Endodermal cell (in vitro differentiated cells): Measurements from ENCODE around the gene RCOR3. TPM values are rescaled to one million over a fixed set of nuclear protein-coding genes. Genes with fewer than 3 reads are reported as not detected.

Source experiments
- DNase-seq: peaks from one replicate; pipeline ENCODE4 v3.0.0-alpha.2; 2017
- H3K27ac ChIP-seq: 2 replicates; pipeline ENCODE4 v1.5.1; 2013; ENCODE audit warnings: mild to moderate bottlenecking, low read depth, low read length, moderate library complexity
- H3K27me3 ChIP-seq: 2 replicates; pipeline ENCODE4 v1.6.1; 2013; ENCODE audit warnings: mild to moderate bottlenecking, low read length, moderate library complexity; ENCODE audit not compliant: insufficient read depth, control insufficient read depth, poor library complexity, severe bottlenecking
- H3K36me3 ChIP-seq: 2 replicates; pipeline ENCODE4 v1.7.0; 2013; ENCODE audit warnings: mild to moderate bottlenecking, low read length, moderate library complexity; ENCODE audit not compliant: control insufficient read depth, insufficient read depth
- H3K4me1 ChIP-seq: one replicate; pipeline ENCODE4 v1.7.0; 2013; ENCODE audit warnings: low read length; ENCODE audit not compliant: control insufficient read depth, insufficient read depth
- H3K4me3 ChIP-seq: 2 replicates; pipeline ENCODE4 v1.5.1; 2013; ENCODE audit warnings: mild to moderate bottlenecking, low read length, moderate library complexity
- H3K9ac ChIP-seq: 2 replicates; pipeline ENCODE4 v1.6.1; 2013; ENCODE audit warnings: mild to moderate bottlenecking, low read length, moderate library complexity; ENCODE audit not compliant: poor library complexity, severe bottlenecking; ENCODE audit errors: extremely low read depth
- H3K9me3 ChIP-seq: 2 replicates; pipeline ENCODE4 v1.6.1; 2013; ENCODE audit warnings: mild to moderate bottlenecking, low read length, moderate library complexity; ENCODE audit not compliant: control insufficient read depth
- H3K27ac Mint-ChIP-seq: 2 replicates; pipeline ENCODE4 v1.8.0; 2020; ENCODE audit warnings: mixed read lengths
- H3K27me3 Mint-ChIP-seq: 2 replicates; pipeline ENCODE4 v1.8.0; 2021; ENCODE audit warnings: mild to moderate bottlenecking, mixed read lengths; ENCODE audit not compliant: insufficient read depth
- H3K36me3 Mint-ChIP-seq: 2 replicates; pipeline ENCODE4 v1.8.0; 2020; ENCODE audit warnings: low read depth, mixed read lengths
- H3K4me1 Mint-ChIP-seq: 2 replicates; pipeline ENCODE4 v1.8.0; 2020; ENCODE audit warnings: mixed read lengths
- H3K4me3 Mint-ChIP-seq: 2 replicates; pipeline ENCODE4 v1.8.0; 2020; ENCODE audit warnings: mild to moderate bottlenecking, moderate library complexity, mixed read lengths
- H3K9me3 Mint-ChIP-seq: 2 replicates; pipeline ENCODE4 v1.8.0; 2020; ENCODE audit warnings: mild to moderate bottlenecking, mixed read lengths
- WGBS, 2 experiments: methylation state at CpG; one replicate each; pipeline versions ENCODE4 v1.1.5 to v1.1.7; 2013; ENCODE audit warnings: missing lambda C conversion rate in 2 of 2, mixed read lengths in 1 of 2; ENCODE audit not compliant: insufficient coverage in 1 of 2, insufficient read length in 1 of 2; 5-methylcytosine and 5-hydroxymethylcytosine counted together
- total RNA-seq, 2 donors: library from RNA; stranded (reverse); fragmentation: NEBNext Ultra II Directional in 1 of 2; extraction: Animal tissue kit (Norgen Biotek cat#: 25700) in 1 of 2; gene quantifications; 2 replicates in 1 of 2; 3 replicates in 1 of 2; pipeline ENCODE4 v1.2.1, GENCODE V29; 2021
- TF ChIP-seq, protein P1 (sequence below): fragments of 200-600 bp; sonication (generic); conservative IDR thresholded peaks from 2 replicates; pipeline ENCODE4 v1.5.0; 2021; ENCODE audit warnings: antibody characterized with exemption, mild to moderate bottlenecking

RCOR3 gene
- total RNA-seq, 2 donors from 2014 or later: 133 to 134 TPM

DNA sequence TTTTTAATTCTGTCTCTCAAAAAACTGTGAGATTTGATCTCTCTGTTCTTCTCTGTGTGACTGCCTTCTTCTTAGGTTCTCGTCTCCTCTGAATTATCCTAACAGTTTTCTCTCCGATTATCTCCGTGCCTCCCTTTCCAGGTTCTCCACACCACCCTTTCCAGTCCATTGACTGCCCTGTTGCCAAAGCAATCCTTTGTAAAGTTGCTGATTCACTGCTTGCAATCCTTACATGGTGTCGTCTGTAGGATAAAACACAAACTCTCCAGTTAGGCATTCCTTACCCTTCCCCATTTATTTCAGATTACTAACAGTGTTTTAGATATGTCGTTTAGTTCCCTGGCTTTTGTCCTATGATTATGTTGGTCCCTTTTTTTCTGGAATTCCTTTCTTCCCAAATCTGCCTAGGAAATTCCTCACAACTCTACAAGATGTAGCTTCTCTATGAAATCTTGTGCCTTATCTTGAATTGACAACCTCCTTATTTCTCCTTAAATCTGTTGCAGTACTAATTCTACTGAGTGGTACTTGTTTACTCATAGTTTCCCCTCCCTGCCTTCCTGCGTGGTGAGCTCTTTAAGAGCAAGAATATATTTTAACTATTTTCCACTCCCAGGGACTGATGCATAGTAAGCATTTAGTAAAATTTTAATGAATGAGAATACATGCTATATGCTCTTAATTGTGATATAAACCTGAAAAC lies 22.3 kb downstream of the RCOR3 start:
- Histone ChIP-seq H3K27ac (no peak overlapping the region), H3K9me3 (no peaks in the 10 kb centered on the region)
- WGBS, 2 experiments: 89 to 95% methylated on average over 4 to 6 of the region's 6 CpGs

GRCh38 chr1:211282023-211282373 lies 22.8 kb downstream of the RCOR3 start:
- TF ChIP-seq, protein P1, sequence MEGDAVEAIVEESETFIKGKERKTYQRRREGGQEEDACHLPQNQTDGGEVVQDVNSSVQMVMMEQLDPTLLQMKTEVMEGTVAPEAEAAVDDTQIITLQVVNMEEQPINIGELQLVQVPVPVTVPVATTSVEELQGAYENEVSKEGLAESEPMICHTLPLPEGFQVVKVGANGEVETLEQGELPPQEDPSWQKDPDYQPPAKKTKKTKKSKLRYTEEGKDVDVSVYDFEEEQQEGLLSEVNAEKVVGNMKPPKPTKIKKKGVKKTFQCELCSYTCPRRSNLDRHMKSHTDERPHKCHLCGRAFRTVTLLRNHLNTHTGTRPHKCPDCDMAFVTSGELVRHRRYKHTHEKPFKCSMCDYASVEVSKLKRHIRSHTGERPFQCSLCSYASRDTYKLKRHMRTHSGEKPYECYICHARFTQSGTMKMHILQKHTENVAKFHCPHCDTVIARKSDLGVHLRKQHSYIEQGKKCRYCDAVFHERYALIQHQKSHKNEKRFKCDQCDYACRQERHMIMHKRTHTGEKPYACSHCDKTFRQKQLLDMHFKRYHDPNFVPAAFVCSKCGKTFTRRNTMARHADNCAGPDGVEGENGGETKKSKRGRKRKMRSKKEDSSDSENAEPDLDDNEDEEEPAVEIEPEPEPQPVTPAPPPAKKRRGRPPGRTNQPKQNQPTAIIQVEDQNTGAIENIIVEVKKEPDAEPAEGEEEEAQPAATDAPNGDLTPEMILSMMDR: no peak
- DNase-seq: no peak
- Histone ChIP-seq H3K27ac (no peak overlapping the region), H3K9me3 (no peaks in the 10 kb centered on the region), H3K4me3 (no peak overlapping the region), H3K9ac (no peak overlapping the region), H3K36me3 (peaks cover 93% of the 10 kb centered on the region), H3K27me3 (no peaks in the 10 kb centered on the region), H3K4me1 (no peaks in the 10 kb centered on the region)
- Mint-ChIP-seq H3K27me3 (no peaks in the 10 kb centered on the region), H3K9me3 (no peaks in the 10 kb centered on the region), H3K4me3 (no peak overlapping the region), H3K4me1 (no peaks in the 10 kb centered on the region), H3K36me3 (peaks cover 45% of the 10 kb centered on the region), H3K27ac (no peak overlapping the region)

More for the DNA sequence above, 22.3 kb downstream of the RCOR3 start:
- Histone ChIP-seq H3K36me3 (peaks cover 92% of the 10 kb centered on the region), H3K27me3 (no peaks in the 10 kb centered on the region), H3K9ac (no peak overlapping the region), H3K4me3 (no peak overlapping the region), H3K4me1 (no peaks in the 10 kb centered on the region)
- Mint-ChIP-seq H3K27me3 (no peaks in the 10 kb centered on the region), H3K4me1 (no peaks in the 10 kb centered on the region), H3K36me3 (peaks cover 41% of the 10 kb centered on the region), H3K27ac (no peak overlapping the region), H3K4me3 (no peak overlapping the region), H3K9me3 (no peaks in the 10 kb centered on the region)
- DNase-seq: no peak
- TF ChIP-seq, protein P1: no peak

- no peak overlapping the region for H3K4me3 Mint-ChIP-seq
- peaks cover 55% of the 10 kb centered on the region for H3K36me3 Mint-ChIP-seq
- peaks cover 4% of the 10 kb centered on the region for H3K4me1 Mint-ChIP-seq
- no peaks in the 10 kb centered on the region for H3K9me3 Mint-ChIP-seq
- Histone ChIP-seq H3K4me1 (no peaks in the 10 kb centered on the region), H3K27me3 (no peaks in the 10 kb centered on the region), H3K36me3 (peaks cover 88% of the 10 kb centered on the region), H3K4me3 (no peak overlapping the region), H3K9me3 (no peaks in the 10 kb centered on the region), H3K27ac (no peak overlapping the region), H3K9ac (no peak overlapping the region)
- 92 to 100% methylated on average over 4 of the region's 4 CpGs for WGBS, 2 experiments
- TF ChIP-seq, protein P1: no peak
- no peak overlapping the region for H3K27ac Mint-ChIP-seq
- H3K27me3 Mint-ChIP-seq: no peaks in the 10 kb centered on the region
- DNase-seq: no peak
Measured at GRCh38 chr1:211285196-211285595, 26.0 kb downstream of the RCOR3 start.
